Nephron (organoid): ENCODE results near the gene CREB3L1.

Experiments used
- H3K27ac Mint-ChIP-seq, 3 experiments: 2 replicates each; pipeline ENCODE4 v1.8.0; 2020; ENCODE audit warnings: mixed read lengths in 3 of 3, mild to moderate bottlenecking in 2 of 3, moderate library complexity in 1 of 3
- H3K27me3 Mint-ChIP-seq: 2 replicates; pipeline ENCODE4 v1.8.0; 2021; ENCODE audit warnings: low read depth, mild to moderate bottlenecking, moderate library complexity, mixed read lengths
- H3K36me3 Mint-ChIP-seq: 2 replicates; pipeline ENCODE4 v1.8.0; 2020; ENCODE audit warnings: low read depth, mixed read lengths
- H3K4me1 Mint-ChIP-seq: 2 replicates; pipeline ENCODE4 v1.8.0; 2020; ENCODE audit warnings: mixed read lengths
- H3K4me3 Mint-ChIP-seq, 3 experiments: 2 replicates each; pipeline ENCODE4 v1.8.0; 2020; ENCODE audit warnings: mild to moderate bottlenecking in 3 of 3, mixed read lengths in 3 of 3, moderate library complexity in 2 of 3
- H3K9me3 Mint-ChIP-seq: 2 replicates; pipeline ENCODE4 v1.8.0; 2020; ENCODE audit warnings: mixed read lengths
- CTCF ChIP-seq, 3 experiments: fragments of 200-600 bp; sonication (generic); IDR thresholded peaks; one replicate each; pipeline ENCODE4 v1.5.0; 2021; ENCODE audit warnings: antibody characterized with exemption in 3 of 3; ENCODE audit not compliant: unreplicated experiment in 3 of 3

Gene CREB3L1

GRCh38 chr11:46290598-46291309, 13.3 kb downstream of the CREB3L1 start:
- Mint-ChIP-seq H3K9me3 (no peaks in the 10 kb centered on the region), H3K27ac (peak overlapping the region; percentile 98 to 99 (median 98)), H3K27me3 (peaks cover 3% of the 10 kb centered on the region), H3K4me3 (peak overlapping the region; percentile 62 to 77 (median 74)), H3K36me3 (no peaks in the 10 kb centered on the region), H3K4me1 (peaks cover 54% of the 10 kb centered on the region)
- TF ChIP-seq CTCF (IDR thresholded peaks at IDR 0.05; ENCODE audit: unreplicated experiment in 3 of 3) = no peak

- no peaks in the 10 kb centered on the region for H3K9me3 Mint-ChIP-seq
- TF ChIP-seq CTCF (IDR thresholded peaks at IDR 0.05; ENCODE audit: unreplicated experiment in 3 of 3) = no peak
- H3K36me3 Mint-ChIP-seq = no peaks in the 10 kb centered on the region
These were observed 14.1 kb downstream of the CREB3L1 start for GRCh38 chr11:46291441-46292150.

GRCh38 chr11:46293066-46293465, 15.6 kb downstream of the CREB3L1 start:
- H3K27ac Mint-ChIP-seq = peak overlapping the region; percentile 73 to 99 (median 91)

More at GRCh38 chr11:46291441-46292150, 14.1 kb downstream of the CREB3L1 start:
- Mint-ChIP-seq H3K4me3 (peak overlapping the region; percentile 22 to 51 (median 31)), H3K27me3 (peaks cover 3% of the 10 kb centered on the region), H3K4me1 (peaks cover 54% of the 10 kb centered on the region), H3K27ac (peak overlapping the region; percentile 98 to 99 (median 98))

GRCh38 chr11:46293641-46294103, 16.2 kb downstream of the CREB3L1 start:
- Mint-ChIP-seq H3K27me3 (peaks cover 3% of the 10 kb centered on the region), H3K9me3 (no peaks in the 10 kb centered on the region), H3K27ac (peak overlapping the region; percentile 73 to 91 (median 90)), H3K4me1 (peaks cover 66% of the 10 kb centered on the region), H3K4me3 (peak overlapping the region; percentile 17 to 67 (median 24)), H3K36me3 (no peaks in the 10 kb centered on the region)
- no peak for TF ChIP-seq CTCF (IDR thresholded peaks at IDR 0.05; ENCODE audit: unreplicated experiment in 3 of 3)

More at GRCh38 chr11:46293066-46293465, 15.6 kb downstream of the CREB3L1 start:
- Mint-ChIP-seq H3K36me3 (no peaks in the 10 kb centered on the region), H3K9me3 (no peaks in the 10 kb centered on the region), H3K4me1 (peaks cover 64% of the 10 kb centered on the region), H3K27me3 (peaks cover 3% of the 10 kb centered on the region), H3K4me3 (no peak overlapping the region)
- TF ChIP-seq CTCF (IDR thresholded peaks at IDR 0.05; ENCODE audit: unreplicated experiment in 3 of 3) = no peak

- Mint-ChIP-seq H3K4me3 (peak overlapping the region; percentile 67 to 91 (median 85)), H3K27ac (peak overlapping the region; percentile 73 to 91 (median 90)), H3K36me3 (peaks cover 3% of the 10 kb centered on the region), H3K4me1 (peaks cover 65% of the 10 kb centered on the region), H3K9me3 (no peaks in the 10 kb centered on the region), H3K27me3 (peaks cover 3% of the 10 kb centered on the region)
- peak in 1 of 3 experiments; percentile 7 for TF ChIP-seq CTCF (IDR thresholded peaks at IDR 0.05; ENCODE audit: unreplicated experiment in 3 of 3)
These were observed 17.2 kb downstream of the CREB3L1 start for GRCh38 chr11:46294365-46295309.
